ENCODE data around the gene TXNRD3.

TXNRD3 gene

DNA sequence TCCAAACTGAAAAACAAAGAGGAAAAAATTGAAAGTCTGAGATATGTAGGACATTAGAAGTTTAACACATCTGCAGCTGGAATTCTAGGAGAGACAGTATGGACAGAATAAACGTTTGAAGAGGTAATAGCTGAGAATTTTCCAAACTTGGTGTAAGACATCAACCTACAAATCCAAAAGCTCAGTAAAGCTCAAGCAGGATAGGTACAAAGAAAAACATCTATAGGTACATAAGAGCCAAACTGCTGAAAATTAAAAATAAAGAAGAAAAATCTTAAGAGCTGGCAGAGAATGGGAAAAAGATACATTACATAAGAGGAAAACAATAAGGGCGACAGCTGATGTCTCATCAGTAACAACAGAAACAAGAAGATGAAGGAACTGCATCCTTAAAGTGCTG is 73.4 kb downstream of the TXNRD3 start:
- DNase-seq: no peak

DNA sequence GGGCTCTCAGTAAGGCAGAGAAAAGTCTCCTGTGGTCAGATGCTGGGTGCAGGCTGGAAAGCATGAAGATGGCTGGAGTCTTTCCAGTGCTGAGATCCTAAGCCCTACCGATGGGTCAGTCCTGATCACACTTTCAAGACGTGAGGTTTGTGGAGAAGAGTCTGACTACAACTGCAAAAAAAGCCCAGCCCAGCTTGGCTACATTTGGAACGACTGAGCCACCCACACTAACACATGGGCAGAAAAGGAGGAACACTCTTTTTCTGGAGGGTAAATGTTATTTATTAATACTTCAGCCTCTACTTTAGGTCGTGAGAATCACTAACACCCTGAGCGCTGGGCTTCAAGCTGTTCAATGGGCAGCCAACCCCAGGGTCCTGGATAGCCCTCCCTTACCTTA is 74.2 kb downstream of the TXNRD3 start:
- no peak for DNase-seq

DNA sequence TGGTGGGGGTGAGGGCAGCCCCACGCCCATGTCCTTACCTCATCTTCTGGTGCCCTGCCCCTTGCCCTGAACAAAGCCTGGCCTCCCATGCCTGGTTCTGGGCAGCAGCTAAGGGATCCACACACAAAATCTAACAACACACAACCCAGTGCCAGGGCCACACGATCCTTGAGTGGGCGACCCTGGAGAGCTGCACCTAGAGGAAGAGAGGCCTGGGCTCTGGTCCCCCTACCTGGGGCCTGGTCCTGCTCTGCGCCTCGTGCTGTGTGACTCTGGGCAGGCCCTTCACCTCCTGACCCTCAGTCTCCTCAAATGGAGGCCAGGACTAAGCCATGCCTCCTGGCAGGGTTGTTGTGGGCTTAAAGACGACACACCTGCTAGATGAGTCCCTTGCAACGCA is 76.2 kb downstream of the TXNRD3 start:
- DNase-seq: no peak

DNA sequence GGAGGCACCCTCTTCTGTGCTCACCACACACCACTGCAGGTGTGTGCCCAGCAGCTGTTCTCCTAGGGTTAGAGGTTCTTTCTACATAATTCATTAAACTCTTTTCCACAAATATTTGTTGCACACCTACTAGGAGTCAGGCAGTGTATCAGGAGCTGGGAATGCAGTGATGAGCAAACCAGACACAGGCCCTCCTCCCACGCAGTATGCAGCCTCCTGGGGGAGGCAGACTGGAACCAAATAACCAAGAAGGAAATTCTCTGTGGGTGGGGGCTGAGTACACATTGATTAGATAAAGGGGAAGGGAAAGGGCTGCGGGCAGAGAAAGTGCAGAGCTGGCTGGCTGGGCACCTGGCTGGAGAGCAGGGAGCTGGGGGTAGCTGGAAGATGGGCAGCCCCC is 77.7 kb downstream of the TXNRD3 start:
- no peak for DNase-seq

DNA sequence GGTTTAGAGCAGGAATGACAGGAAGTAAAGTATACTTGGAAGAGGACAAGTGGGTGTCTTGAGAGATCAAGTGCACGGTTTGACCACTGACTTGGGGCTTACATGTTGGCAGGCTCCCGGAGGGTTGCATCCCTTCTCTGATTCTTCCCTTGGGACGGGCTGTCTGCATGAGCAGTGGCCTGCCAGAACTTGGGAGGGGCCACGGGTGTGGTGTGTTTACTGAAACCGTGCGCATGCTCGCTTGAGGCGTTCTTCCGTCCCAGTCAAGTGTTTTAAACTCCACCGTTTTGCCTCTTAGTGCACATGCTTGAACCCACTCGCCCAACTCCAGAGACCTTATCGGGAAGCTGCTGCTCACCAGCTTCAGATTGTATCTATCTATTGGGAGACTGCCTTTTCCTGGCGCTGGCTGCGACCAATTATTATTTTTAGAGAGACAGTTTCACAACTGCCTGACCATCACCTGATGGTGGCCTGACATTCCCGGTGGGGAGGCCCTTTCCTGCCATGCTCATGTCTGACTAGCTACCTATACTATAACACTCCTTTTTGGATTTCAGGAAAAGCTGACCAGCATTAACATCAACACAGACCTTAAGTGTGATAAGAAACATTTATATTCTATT is 81.3 kb downstream of the TXNRD3 start:
- no peak for DNase-seq

DNA sequence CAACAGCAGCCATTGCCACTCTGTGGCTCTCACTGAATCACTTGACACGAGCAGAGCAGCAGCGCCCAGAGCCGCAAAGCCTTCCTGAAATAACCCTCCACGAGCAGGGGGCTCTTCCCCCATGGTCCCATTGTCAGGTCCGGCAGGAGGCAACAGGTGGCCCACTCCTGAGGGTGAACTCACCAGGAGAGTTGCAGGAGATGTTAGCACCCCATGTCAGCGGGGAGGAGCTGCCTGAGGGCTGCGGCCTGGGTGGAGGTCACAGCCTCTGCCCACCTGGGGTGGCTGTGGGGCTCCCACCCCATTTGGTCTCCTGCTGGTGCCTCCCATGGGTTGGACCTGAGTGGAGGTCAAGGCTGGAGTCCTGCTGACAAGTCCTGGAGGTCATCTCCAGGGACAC is 83.8 kb downstream of the TXNRD3 start:
- no peak for DNase-seq

DNA sequence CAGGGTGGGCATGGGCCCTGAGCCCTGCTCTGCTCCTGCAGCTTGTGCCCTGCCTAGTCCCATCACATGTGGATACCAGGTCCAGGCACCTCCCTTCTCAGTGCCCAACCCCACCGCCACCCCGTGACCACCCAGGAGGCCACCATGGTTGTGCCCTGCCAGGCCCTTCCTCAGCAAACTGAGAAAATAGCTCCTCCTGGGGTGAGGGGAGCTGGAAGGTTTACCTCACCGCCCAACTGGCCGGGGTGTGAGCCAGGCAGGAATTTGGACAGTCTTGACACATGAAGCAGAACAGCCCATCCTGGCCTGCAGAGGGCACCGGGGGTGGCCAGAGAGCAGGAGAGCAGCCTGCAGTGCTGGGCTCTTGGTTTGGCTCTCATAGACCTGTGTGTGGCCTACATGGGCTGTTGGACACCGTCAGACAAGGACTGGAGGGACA is 84.8 kb downstream of the TXNRD3 start:
- no peak for DNase-seq

DNA sequence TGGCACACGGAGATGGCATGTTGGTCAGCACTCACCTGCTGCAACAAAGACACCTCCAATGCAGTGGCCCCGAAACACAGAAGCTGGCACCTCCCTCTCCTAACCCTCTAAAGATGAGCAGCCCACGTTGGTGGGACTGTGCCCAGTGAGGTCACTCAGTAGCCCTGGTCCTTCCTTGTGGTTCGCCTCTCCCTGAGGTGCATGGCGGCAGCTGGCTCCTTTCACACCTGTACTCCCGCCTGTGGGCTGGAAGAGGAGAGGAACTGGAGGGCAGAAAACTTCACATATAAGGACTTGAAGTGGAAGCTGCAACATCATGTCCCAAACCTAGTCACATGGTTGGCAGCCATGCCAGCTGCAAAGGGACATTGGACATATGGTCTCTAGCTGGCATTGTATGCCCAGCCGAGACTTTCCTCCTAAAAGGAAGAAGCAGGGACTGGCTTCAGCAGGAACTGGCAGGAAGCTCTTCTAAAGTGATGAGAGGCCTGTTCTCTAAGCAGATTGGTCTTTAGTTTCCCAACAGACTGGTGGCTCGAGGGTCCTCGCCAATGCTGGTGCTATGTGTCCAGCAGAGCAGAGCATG is 85.4 kb downstream of the TXNRD3 start:
- DNase-seq: no peak

DNA sequence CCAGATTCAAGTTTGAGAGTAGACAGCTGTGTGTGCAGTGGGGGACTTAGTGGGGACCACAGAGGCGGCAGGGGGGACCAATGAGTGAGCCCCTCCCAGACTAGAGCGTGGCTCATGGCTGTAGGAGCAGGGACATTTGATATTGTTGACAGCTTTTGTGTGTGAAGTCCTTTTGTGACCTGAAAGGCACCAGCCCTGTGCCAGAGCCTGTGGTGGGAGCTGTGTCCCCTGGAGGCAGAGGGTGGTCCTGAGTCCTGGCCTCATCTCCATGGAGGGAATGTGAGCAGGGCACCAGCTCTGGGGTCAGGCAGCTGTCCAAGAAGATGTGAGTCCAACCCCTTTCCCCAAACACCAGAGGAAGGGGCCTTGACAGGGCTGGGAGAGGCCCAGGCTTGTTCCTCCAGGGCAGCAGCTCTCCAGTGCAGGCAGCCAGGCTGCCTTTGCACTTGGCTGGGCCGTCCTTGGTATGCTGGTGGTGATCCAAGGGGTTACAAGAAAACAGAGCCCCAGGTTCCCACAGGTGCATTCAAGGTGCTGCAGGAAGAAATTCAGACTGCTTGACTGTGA is 86.1 kb downstream of the TXNRD3 start:
- no peak for DNase-seq

DNA sequence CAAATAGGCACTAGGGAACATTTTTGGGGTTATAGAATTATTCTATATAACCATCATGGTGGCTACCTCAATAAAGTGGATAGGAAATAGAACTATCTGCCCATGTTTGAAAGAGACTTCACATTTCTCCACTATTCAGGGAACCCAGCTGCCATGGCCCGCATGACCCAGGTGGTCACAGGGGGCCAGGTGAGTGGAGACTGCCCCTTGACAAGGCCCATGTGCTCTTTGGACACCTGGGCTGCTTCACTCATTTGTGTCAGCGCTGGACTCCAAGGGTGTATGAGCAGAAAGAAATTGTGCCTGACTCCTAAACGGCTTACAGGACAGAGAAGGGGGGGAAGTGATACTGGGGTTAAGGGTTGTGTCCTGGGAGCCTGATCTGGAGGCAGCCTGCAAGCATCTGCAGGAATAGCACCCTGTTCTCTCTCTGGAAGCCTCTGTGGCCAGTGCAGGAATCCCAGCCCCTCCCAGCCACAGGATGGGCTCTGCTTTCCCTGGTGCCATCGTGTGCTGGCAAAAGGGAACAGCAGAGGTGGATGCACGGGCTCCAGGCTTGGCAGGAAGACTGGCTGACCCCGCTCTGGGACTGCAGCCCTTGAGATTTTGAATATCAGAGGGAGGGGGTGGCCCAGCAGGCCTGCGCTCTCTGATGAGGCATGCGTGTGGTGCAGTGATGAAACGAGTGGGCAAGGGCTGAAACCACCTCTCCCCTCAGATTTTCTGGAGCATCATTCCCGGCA is 87.1 kb downstream of the TXNRD3 start:
- DNase-seq: no peak

DNA sequence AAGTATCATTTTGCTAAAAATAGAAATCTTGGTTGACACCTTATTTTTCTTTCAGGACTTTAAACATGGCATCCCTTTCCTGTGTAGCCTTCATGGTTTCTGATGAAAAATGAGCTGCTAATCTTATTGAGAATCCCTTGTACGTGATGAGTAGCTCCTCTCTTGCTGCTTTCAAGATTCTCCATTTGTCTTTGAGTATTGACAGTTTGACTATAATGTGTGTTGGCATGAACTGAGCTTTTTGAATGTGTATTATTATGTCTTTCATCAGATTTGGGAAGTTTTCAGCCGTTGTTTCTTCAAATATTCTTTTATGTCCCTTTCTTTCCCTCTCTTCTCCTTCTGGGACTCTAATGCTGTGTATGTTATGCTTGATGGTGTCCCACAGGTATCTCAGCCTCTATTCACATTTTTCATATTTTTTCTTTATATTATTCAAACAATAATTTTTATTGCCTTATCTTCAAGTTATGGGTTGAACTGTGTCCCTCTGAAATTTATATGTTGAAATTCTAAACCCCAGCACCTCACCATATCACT is 92.1 kb downstream of the TXNRD3 start:
- no peak for DNase-seq

DNA sequence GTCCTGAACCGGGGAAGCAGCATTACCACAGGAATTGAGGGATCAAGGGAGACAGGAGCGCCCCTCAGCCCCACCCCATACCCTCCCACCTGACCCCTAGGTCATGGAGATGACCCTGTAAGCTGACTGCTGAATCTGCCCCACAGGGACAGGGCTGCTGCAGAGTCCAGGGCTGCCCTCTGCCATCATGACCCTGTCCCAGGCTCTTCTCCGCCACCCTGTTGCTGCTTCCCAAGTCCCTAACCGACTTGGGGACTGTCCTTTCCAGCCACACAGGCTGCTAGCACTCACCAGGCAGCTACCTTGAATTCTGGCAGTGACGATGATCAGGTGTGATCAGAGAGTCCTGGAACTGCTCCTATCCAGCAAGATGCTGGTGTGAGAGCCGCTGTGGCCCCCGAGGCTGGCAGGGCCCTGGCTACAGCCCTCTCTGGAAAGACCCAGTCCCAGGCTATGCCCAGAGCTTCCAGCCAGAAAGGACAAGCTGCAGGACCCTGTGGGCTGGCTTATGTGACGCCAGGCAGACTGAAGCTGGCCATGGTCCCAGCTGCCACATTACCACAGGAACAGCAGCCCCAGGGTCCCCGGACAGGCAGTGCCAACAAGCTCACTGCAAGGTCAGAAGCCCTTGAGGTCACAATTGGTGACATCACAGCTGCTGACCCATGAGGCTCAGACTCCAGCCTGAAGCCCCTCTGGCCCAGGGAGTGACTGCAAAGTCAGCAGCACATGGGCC is 96.4 kb downstream of the TXNRD3 start, which contains the start of gene C3orf22:
TSS of gene C3orf22 (minus strand) at position 597 of the 736 bp plus-strand sequence. CDS start 5,542 bp downstream, outside the sequence.
- no peak for DNase-seq

DNA sequence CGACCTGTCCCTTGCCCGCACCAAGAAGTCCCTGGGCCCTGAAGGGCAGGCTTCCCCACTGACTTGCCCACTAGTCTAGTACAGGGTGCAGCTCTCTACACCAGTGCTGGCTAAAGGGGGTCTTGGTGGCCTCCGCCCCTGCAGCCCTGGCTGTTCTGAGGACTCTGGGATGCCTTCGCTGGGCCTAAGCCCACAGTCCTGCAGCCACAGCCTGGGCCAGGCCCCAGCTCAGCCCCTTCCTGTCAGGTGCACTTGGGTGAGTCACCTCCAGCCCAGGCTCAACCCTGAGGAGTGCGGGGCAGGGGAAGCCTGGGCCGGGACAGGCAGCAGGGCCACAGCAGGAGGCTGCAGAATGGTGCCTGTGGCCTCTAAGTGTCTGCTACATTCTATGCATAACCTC is 97.2 kb downstream of the TXNRD3 start:
- no peak for DNase-seq

DNA sequence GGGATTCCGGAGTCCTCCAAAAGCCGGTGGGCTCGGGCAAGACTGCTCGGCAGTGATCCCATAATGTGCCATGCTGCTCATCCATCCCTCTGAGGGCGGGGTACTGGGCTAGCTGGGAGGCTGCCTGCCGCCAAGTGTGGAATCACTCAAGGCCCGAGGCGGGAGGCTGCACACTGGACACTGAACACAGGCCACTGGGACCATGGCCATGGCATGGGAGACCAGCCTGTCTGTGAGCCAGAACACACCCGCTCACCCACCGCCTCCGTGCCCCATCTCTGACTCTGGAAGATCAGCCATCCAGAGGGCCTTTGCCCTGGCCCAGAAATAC is 97.5 kb downstream of the TXNRD3 start:
- DNase-seq: no peak
